Activated CD8-positive, alpha-beta memory T cell treated with anti-CD3 and anti-CD28 coated beads for 1 hour (primary cell): ENCODE results near the gene COL20A1.

Source experiments
- DNase-seq, 2 donors: peaks; one replicate each; pipeline ENCODE4 v3.0.0-alpha.2; 2020; ENCODE audit warnings: low read depth in 1 of 2; ENCODE audit errors: extremely low read depth in 1 of 2

The COL20A1 gene

DNA sequence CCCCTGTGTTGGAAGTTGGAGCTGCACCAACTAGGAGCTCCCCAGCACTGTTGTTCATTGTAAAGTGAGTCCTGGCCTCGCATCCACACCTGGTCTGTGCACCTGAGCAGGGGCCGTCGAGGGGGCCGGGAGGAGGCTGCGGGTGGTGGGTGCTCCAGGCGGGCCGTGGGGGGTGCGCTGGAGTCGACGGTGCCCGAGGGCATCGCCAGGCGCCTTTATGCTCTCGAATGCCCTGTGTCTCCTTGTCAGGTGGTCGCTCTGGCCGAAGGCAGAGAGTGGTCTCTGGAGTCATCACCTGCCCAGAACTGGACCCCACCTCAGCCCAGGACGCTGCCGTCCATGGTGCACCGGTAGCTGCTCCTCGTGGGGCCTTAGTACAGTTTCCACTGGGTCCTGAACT lies 16.0 kb upstream of the COL20A1 start:
- no peak for DNase-seq

DNA sequence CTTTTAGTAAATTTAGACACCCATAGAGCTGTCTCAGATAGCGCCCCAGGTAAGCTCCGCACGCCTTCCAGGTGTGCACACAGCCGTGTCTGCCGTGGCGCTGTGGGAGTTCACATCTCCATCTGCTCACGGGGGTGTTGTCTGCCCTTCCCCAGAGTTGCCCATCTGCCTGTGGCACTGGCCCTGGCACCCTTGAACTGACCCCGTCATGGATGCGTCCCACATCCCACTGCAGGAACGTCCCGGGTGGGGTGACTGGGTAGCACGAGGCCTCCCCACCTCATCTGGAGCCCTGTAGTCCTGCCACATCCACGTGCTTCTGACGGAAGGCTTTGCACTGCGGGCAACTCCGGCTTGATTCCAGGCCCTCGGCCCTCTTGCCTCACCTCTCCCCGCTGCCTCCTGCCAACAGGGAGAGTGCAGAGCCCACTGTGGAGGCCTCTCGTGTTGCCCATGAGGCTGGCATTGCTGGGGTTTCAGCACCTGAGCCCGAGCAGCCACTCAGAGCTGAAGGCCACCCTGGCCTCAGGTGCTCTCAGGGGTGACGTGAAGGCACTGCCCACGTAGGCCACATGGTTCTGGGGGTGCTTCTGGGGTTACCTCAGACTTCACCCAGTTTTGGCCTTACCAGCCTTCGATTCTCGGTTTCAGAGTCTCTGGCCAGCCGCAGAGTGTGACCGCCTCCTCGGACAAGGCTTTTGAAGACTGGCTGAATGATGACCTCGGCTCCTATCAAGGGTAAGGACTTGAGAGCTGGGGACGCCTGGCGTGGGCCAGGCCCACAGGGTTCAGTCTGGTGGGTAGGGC lies 15.3 kb upstream of the COL20A1 start:
- no peak for DNase-seq

DNA sequence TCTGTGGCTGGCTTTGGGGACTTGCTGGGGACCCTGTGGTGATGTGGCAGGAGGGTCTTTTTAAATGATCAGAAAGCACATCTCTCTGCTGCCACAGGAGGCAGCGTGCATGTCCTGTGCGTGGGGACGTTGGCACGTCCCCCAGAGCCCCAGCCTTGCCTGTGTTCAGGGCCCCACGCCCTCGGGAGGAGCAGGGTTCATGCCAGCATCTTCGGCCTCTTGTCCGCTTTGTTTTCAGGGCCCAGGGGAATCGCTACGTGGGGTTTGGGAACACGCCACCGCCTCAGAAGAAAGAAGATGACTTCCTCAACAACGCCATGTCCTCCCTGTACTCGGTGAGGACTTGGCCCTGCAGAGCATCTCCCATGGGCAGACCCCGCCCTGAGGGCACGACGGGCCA lies 14.3 kb upstream of the COL20A1 start:
- no peak for DNase-seq

DNA sequence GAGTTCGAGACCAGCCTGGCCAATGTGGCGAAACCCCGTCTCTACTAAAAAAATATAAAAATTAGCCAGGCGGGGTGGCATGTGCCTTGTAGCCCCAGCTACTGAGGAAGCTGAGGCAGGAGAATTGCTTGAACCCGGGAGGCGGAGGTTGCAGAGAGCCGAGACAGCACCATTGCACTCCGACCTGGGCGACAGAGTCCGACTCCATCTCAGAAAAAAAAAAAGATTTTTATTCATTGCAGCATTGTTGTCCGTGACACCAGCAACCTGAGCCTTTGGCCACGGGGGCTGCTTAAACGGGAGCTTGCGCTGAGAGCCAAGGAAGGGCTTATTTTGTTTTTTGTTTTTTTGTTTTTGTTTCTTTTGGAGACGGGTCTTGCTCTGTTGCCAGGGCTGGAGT lies 13.1 kb upstream of the COL20A1 start:
- DNase-seq: no peak

DNA sequence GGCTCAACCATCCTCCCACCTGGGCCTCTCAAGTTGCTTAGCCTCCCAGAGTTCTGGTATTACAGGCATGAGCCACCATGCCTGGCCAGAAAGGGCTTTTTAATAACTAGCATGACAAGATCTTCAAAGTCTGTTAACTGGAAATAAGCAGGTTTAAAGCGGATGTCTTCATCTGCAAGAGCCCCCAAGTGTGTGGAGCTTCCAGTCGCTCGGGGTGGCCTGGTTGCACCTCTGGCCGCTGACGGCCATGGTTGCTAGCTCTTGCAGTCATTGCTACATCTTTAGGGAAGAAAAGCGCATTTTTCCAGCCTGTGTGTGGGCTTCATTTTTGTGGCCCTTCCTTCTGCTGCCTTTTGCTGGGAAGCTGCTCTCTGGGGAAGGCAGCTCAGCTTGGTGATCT lies 12.6 kb upstream of the COL20A1 start:
- no peak for DNase-seq

DNA sequence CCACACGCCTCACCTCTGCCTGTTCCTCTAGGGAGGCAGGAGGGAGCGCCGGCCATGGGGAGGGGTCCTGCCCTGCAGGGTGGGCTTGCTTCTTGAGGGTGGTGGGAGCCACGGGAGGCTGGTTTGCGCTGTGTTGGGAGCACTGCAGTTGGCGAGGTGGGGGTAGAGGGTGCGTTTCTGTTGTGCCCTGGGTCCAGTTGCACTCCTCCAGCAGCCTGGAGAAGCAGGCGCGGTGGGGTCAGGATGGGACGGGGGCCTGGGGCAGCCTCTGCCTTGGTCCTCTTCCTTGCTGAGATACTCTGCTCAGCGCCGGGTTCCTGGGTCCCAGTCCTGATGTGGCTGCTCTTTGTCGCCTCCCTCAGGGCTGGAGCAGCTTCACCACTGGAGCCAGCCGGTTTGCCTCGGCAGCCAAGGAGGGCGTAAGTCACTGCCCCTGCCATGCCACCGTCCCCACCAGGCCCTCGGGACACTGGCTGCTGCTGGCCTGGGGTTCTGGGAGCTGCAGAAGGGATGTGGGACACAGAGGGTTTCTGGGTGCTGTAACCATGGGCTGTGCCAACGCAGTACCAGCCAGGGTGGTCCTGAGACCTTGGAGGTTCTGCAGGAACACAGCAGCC lies 11.9 kb upstream of the COL20A1 start:
- DNase-seq: no peak

DNA sequence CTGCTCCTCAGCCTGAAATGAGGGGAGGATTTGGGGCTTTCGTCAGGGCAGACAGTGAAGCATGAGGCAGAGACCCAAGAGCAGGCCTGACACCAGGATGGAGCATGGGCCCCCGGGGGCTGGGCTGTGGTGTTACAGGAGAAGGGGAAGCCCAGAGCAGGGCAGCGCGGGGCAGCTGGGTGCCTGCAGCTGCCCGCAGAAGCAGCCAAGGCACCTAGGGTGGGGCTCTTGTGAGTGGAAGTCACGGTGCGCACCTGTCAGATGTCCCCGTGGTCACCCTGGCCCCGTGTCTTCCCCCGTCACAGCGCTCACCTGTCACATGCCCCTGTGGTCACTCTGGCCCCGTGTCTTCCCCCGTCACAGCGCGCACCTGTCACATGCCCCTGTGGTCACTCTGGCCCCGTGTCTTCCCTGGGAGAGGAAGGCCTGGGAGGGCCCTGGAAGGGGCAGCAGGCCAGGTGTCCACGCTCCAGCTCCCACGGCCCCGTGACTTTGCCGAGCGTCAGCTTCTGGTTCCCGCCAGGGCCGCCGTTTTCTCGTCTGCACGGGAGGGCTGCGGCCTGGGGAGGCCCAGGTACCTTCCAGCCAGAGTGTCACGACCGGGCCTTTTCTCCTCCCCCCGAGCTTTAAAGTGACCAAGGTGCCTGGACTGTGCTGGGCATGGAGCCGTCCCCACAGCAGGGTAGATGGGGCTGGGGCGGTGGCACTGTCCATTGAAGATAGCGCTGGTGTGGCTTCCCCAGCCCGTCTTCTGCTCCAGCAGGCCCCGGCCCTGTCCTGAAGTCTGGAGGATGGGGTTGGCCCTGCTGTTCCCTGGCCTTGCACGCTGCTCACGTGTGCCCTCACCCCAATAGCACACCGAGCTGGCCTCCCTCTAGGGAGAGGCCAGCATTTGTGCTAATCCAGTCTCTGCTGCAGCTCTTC lies 11.0 kb upstream of the COL20A1 start:
- DNase-seq: no peak

DNA sequence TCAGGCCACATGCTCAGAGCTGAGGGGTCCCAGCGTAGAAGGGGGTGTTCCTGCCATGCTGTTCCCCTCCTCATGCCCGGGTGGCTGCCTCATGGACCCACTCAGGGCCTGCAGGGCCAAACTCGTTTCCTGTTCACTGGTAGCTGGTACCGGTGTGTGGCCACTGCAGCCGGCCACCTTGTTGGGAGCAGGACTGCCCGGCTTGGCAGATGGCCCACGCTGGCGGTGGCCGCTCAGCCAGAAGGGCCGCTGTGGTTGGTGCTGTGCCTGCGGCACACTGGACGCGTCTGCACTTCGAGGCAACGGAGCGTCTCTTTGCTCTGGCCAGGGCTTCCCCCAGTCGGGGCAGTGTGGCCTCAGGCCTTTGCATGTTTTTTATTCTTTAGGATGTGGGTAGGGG lies 10.0 kb upstream of the COL20A1 start:
- no peak for DNase-seq

DNA sequence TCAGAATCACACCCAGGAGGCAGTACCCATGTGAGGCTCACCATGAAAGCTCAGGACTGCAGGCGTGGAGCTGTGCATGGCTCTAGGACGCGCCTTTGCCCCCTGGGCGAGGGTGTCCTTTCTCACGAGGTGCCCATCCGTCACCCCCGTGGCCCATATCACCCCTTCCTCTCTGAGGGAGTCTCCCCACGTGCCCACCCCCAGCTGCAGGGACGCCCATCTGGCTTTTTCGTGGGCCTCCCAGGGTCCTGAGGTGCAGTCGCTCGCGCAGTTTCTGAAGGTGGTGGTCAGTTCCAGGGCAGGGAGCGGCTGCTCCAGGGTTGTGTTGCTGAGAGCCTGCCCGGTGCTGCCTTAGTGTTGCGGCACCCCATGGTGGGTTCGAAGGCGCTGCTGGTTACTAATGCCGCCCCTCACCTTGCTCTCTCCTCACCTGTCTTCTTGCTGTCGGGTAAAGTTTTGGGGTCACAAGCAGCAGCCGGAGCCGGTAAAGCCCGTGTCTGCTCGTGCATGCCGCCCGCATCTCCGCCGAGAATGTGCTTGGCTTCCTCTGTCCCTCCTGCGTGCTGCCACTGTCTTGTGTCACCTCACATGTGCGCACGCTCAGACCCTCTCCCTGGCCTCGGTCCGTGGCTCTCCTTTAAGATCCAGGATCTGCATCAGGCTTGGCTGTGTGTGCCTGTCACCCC lies 9.4 kb upstream of the COL20A1 start:
- DNase-seq: no peak

DNA sequence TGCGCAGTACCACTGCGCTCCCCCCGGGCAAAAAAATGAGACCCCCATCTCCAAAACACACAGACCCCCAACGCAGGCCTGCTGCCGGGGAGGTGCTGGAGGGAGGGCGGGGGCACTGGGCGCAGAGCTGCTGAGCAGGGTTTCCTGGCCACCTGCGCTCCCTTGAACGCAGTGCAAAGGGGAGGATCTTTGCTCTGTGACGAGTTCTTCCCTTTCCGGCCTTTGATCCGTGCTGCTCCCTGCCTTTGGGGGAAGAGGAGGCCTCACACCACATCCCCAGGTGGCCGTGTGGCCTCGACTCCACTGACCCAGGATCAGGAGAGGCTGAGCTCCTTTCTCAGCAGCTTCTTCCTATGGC lies 8.9 kb upstream of the COL20A1 start:
- DNase-seq: no peak

DNA sequence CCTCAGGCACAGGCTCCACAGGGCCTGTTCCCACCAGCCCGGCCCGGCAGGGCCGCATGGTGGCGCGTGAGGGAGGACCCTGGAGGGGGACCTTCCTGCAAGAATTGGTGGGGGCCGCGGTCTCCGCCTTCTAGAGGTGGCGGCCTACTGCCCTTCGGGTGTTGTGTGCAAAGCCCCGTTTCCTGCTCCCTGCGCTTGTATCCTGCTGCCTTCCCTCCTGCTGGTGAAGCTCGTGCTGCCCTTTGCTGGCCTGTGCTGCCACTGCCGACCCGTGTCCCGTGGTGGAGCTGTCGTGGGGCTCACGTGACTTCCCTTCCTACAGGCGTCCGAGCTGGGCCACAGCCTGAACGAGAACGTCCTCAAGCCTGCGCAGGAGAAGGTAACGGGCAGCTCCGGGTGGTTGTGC lies 8.4 kb upstream of the COL20A1 start:
- no peak for DNase-seq

DNA sequence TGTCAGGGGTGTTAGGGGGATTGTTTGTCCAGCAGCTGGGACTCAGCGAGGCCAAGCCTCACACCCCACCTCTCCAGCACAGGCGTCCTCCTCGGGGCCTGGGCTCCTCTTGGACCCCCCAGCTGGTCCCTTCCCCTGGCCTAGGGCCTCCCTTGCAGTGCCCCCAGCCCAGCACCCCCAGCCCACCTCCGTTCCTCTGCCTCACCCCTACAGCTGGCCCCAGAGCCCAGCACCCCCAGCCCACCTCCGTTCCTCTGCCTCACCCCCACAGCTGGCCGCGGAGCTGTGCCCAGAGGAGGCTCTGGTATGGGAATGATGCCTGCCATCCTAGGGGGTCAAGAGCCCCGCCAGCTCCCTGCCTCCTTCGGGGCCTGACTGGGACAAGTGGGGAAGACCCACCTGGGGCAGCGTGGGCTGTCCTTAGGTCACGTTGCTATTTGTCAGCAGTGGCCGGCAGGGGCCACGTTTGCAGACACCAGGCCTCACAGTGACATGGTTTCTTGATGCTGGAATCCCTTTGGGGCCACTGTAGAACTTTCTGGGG lies 7.9 kb upstream of the COL20A1 start:
- no peak for DNase-seq

DNA sequence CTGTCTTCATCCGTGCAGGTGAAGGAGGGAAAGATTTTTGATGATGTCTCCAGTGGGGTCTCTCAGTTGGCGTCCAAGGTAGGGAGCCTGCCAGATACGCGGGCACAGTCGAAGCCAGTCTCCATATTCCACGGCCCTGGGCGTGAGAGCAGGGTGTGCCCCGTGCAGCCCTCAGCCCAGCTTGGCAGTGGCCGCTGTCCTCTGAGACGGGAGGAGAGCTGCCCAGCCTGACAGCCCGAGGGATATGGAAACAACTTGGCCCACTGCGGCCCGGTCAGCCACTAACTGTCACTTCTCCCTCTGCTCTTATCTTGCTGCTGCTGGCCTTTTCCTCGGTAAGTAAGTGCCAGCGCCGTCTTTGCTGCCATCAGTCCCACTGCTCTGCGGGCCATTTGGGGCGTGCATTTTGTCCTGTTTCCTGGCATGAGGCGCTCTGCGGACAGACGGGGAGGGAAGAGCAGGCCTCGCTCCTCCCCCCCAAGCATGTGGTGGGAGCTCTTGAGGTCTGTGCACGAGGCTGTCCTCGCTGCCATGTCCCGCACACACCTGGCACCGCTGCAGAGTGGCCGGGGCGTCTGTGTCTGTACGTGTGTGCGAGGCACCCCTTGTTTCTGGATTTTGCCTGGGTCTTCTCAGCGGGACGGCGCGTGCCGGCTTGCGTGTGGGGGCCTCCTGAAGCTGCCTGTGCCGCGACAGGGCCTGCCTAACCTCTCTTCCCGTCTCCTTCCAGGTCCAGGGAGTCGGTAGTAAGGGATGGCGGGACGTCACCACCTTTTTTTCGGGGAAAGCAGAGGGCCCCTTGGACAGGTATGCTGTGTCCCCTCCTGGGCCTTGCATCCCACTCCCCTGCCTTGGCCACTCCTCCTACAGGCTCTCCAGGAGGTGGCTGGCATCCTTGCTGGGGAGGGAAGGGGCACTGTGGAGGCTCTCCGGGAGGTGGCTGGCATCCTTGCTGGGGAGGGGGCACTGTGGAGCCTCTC lies 7.1 kb upstream of the COL20A1 start:
- no peak for DNase-seq

DNA sequence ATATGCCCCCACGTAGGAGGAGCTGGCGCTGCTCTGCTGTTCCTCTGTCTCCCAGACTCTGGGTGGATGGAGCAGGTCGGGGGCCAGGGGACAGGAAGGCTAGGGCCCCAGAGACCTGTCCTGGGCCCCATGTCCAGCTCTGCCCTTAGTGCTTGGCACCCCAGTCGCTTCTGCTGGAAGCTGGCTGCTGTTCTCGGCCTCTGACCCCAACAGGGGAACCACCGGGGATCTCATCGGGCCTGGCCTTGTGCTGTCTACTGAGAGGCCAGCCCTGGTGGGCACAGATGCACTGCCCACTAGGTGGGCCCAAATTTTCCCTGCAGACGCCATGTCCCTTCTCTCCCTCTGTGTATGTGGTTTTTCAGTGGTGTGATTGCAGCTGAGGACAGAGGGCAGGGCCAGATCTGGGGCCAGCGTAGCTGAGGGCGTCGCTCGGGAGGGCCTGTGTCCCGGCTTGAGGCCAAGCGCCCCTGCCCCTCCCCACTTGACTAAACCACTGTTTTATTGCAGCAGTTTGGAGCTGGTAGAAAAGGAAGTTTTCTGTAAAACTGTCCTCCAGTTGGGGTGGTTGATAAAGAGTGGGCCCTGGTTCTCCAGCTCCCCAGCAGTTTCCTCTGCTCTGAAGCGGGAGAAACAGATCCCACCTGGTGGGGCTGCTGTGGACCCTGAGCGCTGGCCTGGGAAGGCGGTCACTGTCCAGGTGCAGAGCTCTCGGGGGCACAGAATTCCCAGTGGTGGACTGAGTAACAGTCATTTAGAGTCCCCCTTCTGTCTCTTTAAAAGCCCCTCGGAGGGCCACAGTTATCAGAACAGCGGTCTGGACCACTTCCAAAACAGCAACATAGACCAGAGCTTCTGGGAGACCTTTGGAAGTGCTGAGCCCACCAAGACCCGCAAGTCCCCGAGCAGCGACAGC lies 5.9 kb upstream of the COL20A1 start:
- DNase-seq: no peak

DNA sequence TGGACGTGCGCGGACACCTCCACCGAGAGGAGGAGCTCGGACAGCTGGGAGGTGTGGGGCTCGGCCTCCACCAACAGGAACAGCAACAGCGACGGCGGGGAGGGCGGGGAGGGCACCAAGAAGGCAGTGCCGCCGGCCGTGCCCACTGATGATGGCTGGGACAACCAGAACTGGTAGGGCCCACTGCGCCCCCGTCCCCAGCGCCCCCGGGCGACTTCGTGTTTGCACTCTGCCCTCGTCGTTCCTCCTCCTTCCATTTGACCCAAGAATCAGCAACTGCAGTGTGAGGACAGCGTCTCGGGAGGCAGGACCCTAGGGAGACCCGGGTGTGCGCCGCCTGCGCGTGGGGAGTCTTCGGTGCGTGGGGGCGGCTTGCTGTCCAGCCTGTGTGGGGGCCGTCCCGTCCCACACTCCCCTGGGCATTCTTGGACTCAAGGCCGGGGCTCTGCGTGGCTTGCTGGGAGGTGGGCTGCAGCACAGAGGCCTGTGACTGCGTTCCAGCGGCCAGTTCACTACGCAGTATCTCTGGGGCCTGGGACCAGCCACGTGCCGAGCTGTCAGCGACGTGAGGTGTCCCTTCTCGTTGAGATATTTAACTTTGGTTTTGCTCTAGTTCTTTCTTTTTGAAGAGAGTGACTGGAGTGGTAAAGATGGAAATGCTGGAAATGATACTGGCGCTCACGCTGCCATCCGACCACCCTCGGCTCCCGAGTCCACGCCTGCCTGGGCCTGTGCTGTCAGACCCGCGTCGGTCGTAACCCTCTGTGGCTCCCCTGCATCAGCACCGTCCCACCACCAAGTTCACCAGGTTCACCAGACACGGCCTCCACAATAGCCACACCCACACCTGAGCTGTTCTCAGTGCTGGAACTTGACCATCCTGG lies 5.0 kb upstream of the COL20A1 start:
- DNase-seq: no peak

DNA sequence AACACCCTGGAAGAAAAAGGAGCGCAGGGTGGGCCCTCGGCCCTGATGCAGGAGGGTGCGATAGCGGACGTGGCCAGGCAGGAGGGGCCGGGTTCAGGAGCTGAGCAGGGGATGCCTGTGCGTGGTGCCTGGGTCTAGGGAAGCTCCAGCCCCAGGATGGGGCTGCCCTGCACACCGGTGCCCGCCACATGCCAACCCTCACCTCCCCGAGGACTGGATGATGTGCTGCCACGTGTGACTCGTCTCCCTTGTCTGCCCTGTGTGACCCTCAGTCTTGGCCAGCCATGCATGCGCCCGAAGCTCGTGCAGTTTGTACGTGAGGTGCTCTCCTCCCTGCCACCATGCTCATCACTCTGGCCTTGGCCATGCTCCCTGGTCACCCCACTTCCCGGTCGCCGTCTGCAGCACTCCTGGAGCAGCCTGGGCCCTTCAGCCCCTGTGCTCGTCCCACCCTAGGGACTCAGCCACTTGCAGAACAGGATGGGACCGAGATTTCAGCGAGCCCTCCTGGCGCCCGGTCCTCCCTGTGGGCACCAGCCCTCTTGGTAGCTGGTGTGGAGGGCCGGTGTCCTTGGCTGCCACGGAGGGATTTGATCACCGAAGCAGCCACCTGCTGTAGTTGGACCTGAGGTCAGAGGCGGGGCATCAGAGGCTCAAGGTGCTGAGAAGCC lies 4.3 kb upstream of the COL20A1 start:
- no peak for DNase-seq
